Psoas muscle (tissue), 8 donors: ENCODE results near the gene UQCR10. TPM values are rescaled to one million over a fixed set of nuclear protein-coding genes. Genes with fewer than 3 reads are reported as not detected.

Source experiments
- ATAC-seq, 4 donors: fragments of 200-7000 bp; cut with Tn5 transposase; one replicate each; pipeline ENCODE4 v1.9.1; 2020; ENCODE audit warnings: moderate library complexity in 3 of 4, mild to moderate bottlenecking in 2 of 4
- DNase-seq, 2 donors: peaks; one replicate each; pipeline ENCODE4 v3.0.0-alpha.2; 2020
- H3K27ac ChIP-seq: fragments of 200-600 bp; one replicate; pipeline ENCODE4 v1.8.0; 2022
- H3K27me3 ChIP-seq, 3 donors: fragments of 200-600 bp in 1 of 3; one replicate each; pipeline versions ENCODE4 v1.6.1 to v1.8.0; 2013 to 2022; ENCODE audit warnings: low read length in 2 of 3, mild to moderate bottlenecking in 2 of 3, moderate library complexity in 1 of 3; ENCODE audit not compliant: insufficient read depth in 3 of 3
- H3K36me3 ChIP-seq, 2 donors: fragments of 200-600 bp in 1 of 2; one replicate each; pipeline versions ENCODE4 v1.6.1 to v1.8.0; 2013 to 2022; ENCODE audit warnings: low read depth in 1 of 2, mild to moderate bottlenecking in 1 of 2, moderate library complexity in 1 of 2; ENCODE audit not compliant: insufficient read depth in 1 of 2
- H3K4me1 ChIP-seq: fragments of 200-600 bp; one replicate; pipeline ENCODE4 v1.8.0; 2022
- H3K4me3 ChIP-seq: fragments of 200-600 bp; one replicate; pipeline ENCODE4 v1.8.0; 2022; ENCODE audit warnings: mild to moderate bottlenecking
- H3K9me3 ChIP-seq: fragments of 200-600 bp; one replicate; pipeline ENCODE4 v1.8.0; 2022
- CTCF ChIP-seq: fragments of 200-600 bp; IDR thresholded peaks from one replicate; pipeline ENCODE4 v1.8.0; 2022; ENCODE audit warnings: antibody characterized with exemption
- WGBS, 3 donors: extraction: QIAGEN DNeasy Blood & Tissue Kit; methylation state at CpG; one replicate each; pipeline versions ENCODE4 v1.1.6 to v1.1.7; 2013; 5-methylcytosine and 5-hydroxymethylcytosine counted together
- intact Hi-C, 2 donors: fragments of 100-400 bp; cut with DNase I; formaldehyde crosslinking; loops; one replicate each; pipeline versions ENCODE4 v1.11.0 to v1.14.2; 2022
- polyA plus RNA-seq, 3 donors: library from polyadenylated mRNA; stranded (reverse); fragments of 200-250 nt; gene quantifications; one replicate each; pipeline ENCODE4 v1.2.3, GENCODE V29; 2013
- total RNA-seq, 4 donors: library from RNA; stranded (reverse); fragmentation: NEBNext Ultra II Directional in 2 of 4; extraction: Animal tissue kit (Norgen Biotek cat#: 25700) in 2 of 4; gene quantifications; one replicate each; pipeline versions ENCODE4 v1.2.1 to v1.2.4, GENCODE V29; 2021 to 2023
- donor health status: healthy with polysubstance abuse.
- donor health status: DM: no; HTN: no; CAD: no; lungs with moderate emphysema.
- donor health status: Bipolar disorder and iron deficiency.
- donor health status: healthy.
- donor health status: DM: yes; HTN: yes; CAD: no.
- donor health status: DM: no; HTN: no; CAD: no.
- donor health status: DM: no; HTN: no; CAD: no.
- donor health status: DM: yes; HTN: yes; CAD: no.

Gene UQCR10
- total and polyA plus RNA-seq, 7 donors = 247 to 533 (median 411) TPM

DNA sequence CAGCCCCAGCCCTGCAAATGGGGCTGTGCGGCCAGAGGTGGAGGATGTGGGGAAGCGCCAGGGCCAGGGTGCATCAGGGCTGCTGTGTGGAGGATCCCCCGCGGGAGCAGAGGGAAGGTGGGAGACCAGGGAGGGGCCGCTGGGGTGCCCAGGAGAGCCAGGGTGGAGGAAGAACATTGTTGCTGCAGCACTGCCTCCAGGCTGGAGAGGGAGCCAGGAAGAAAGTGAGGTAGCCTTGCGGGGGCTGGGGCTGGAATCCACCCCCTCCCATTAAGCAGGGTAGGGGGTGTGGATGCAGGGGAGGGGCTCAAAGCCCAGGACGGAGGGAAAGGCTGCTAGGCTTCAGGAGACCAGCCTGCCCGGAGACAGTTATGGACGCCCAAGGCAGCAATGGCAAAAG is 32.3 kb upstream of the UQCR10 start:
- intact Hi-C loops = no loop called here
- Histone ChIP-seq H3K4me3 (no peak overlapping the region), H3K36me3 (peaks cover 0 to 45% of the 10 kb centered on the region in 2 donors), H3K27me3 (no peaks in the 10 kb centered on the region), H3K27ac (no peak overlapping the region), H3K9me3 (no peaks in the 10 kb centered on the region), H3K4me1 (peaks cover 20% of the 10 kb centered on the region)
- no peak for ATAC-seq
- WGBS, 3 donors = 74 to 80% (median 79%) methylated on average over 9 of the region's 9 CpGs
- no peak for TF ChIP-seq CTCF
- DNase-seq = no peak

GRCh38 chr22:29735416-29735815 is 31.8 kb upstream of the UQCR10 start:
- no peak for TF ChIP-seq CTCF
- Histone ChIP-seq H3K27me3 (no peaks in the 10 kb centered on the region), H3K4me1 (peaks cover 20% of the 10 kb centered on the region), H3K36me3 (peaks cover 0 to 47% of the 10 kb centered on the region in 2 donors), H3K27ac (no peak overlapping the region), H3K4me3 (no peak overlapping the region), H3K9me3 (no peaks in the 10 kb centered on the region)
- DNase-seq = no peak
- WGBS, 3 donors = 65 to 73% (median 70%) methylated on average over 1 of the region's 1 CpG
- no peak for ATAC-seq
- intact Hi-C loops = no loop called here

GRCh38 chr22:29737251-29738117 is 29.7 kb upstream of the UQCR10 start:
- peaks cover 0 to 59% of the 10 kb centered on the region in 2 donors for H3K36me3 ChIP-seq
- 75 to 90% (median 78%) methylated on average over 18 to 22 of the region's 22 CpGs for WGBS, 3 donors
- no peak for DNase-seq

GRCh38 chr22:29738118-29738815 is 28.9 kb upstream of the UQCR10 start:
- ATAC-seq (no peak), DNase-seq (no peak)
- TF ChIP-seq CTCF = no peak
- H3K27me3 ChIP-seq = no peaks in the 10 kb centered on the region
- H3K36me3 ChIP-seq = peaks cover 0 to 61% of the 10 kb centered on the region in 2 donors
- H3K9me3 ChIP-seq = no peaks in the 10 kb centered on the region
- H3K27ac ChIP-seq = no peak overlapping the region
- H3K4me1 ChIP-seq = peaks cover 15% of the 10 kb centered on the region
- intact Hi-C loops = no loop called here
- no peak overlapping the region for H3K4me3 ChIP-seq
- 73 to 81% (median 77%) methylated on average over 15 of the region's 15 CpGs for WGBS, 3 donors

More at GRCh38 chr22:29737251-29738117, 29.7 kb upstream of the UQCR10 start:
- Histone ChIP-seq H3K27ac (no peak overlapping the region), H3K4me3 (no peak overlapping the region), H3K9me3 (no peaks in the 10 kb centered on the region), H3K27me3 (no peaks in the 10 kb centered on the region), H3K4me1 (peaks cover 20% of the 10 kb centered on the region)
- no peak for TF ChIP-seq CTCF
- intact Hi-C loops = no loop called here
- no peak for ATAC-seq
